HEK293 (cell line): ENCODE data around the gene INPP5F.

Experiments
- ATF2 ChIP-seq: fragments of 450-650 bp; formaldehyde crosslinking; IDR thresholded peaks from 2 replicates; pipeline ENCODE4 v1.5.1; 2016; ENCODE audit warnings: missing biosample characterization, missing genetic modification characterization, low read depth
- CTCF ChIP-seq: fragments of 450-650 bp; formaldehyde crosslinking; IDR thresholded peaks from 2 replicates; pipeline ENCODE4 v1.5.1; 2016; ENCODE audit warnings: missing biosample characterization, missing genetic modification characterization
- PRDM1 ChIP-seq: fragments of 450-650 bp; formaldehyde crosslinking; IDR thresholded peaks from 2 replicates; pipeline ENCODE4; 2016; ENCODE audit warnings: missing biosample characterization, missing genetic modification characterization
- ZBTB20 ChIP-seq: fragments of 450-650 bp; formaldehyde crosslinking; IDR thresholded peaks from 2 replicates; pipeline ENCODE4 v1.5.1; 2016; ENCODE audit warnings: missing biosample characterization, missing genetic modification characterization
- ZBTB49 ChIP-seq: fragments of 450-650 bp; formaldehyde crosslinking; IDR thresholded peaks from 2 replicates; pipeline ENCODE4 v1.5.1; 2016; ENCODE audit warnings: missing biosample characterization, missing genetic modification characterization, low read depth
- ZNF561 ChIP-seq: fragments of 450-650 bp; IDR thresholded peaks from 2 replicates; pipeline ENCODE4 v1.5.1; 2018; ENCODE audit warnings: missing biosample characterization, missing genetic modification characterization, borderline replicate concordance

- TF ChIP-seq CTCF (tag by site-specific recombination) (no peak), PRDM1 (no peak), ATF2 (tag by site-specific recombination) (no peak), ZBTB20 (tag by site-specific recombination) (no peak), ZBTB49 (tag by site-specific recombination) (no peak), ZNF561 (tag by site-specific recombination) (no peak)
These were observed 101.6 kb downstream of the INPP5F start for GRCh38 chr10:119827430-119827829.
